Breast epithelium (tissue), 3 donors: Measurements from ENCODE around the gene SLAMF9.

Experiments
- POLR2A ChIP-seq: fragments of 450-650 bp; IDR thresholded peaks from one replicate; pipeline ENCODE4 v1.6.1; 2016; ENCODE audit warnings: antibody characterized with exemption, mild to moderate bottlenecking, moderate library complexity
- TF ChIP-seq, protein P1 (sequence below), 3 donors: fragments of 450-650 bp; IDR thresholded peaks; one replicate each; pipeline ENCODE4 v1.5.1; 2016 to 2017; ENCODE audit warnings: antibody characterized with exemption in 3 of 3, mild to moderate bottlenecking in 3 of 3, moderate library complexity in 3 of 3

DNA sequence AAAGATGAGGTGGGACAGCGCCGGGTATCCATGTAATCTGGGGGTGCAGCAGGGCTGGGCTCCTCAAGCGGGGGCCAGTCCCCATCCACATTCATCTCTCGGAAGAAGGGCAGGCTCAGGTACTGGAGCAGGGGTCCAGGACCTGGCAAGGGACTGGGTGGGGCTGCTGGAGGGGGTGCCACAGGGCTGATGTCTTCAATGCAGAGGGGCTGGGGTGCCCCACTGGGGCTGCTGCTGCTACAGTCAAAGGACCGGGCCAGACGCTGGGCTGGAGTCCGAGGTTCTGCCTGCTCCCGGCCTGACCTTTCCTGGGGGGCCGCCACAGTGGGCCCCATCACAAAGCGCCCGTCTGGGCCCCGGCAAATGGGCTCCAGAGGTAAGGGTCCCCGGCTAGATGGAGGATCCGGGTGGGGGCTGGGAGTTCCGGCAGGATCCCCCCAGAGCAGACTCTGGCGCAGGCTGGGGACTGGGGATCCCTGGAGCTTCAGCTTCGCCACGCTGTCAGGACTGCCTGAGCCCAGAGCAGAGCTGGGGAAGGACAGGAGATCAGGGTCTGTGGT lies 25.5 kb downstream of the SLAMF9 start:
- TF ChIP-seq, protein P1, sequence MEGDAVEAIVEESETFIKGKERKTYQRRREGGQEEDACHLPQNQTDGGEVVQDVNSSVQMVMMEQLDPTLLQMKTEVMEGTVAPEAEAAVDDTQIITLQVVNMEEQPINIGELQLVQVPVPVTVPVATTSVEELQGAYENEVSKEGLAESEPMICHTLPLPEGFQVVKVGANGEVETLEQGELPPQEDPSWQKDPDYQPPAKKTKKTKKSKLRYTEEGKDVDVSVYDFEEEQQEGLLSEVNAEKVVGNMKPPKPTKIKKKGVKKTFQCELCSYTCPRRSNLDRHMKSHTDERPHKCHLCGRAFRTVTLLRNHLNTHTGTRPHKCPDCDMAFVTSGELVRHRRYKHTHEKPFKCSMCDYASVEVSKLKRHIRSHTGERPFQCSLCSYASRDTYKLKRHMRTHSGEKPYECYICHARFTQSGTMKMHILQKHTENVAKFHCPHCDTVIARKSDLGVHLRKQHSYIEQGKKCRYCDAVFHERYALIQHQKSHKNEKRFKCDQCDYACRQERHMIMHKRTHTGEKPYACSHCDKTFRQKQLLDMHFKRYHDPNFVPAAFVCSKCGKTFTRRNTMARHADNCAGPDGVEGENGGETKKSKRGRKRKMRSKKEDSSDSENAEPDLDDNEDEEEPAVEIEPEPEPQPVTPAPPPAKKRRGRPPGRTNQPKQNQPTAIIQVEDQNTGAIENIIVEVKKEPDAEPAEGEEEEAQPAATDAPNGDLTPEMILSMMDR (IDR thresholded peaks at IDR 0.05), result no peak
- no peak for TF ChIP-seq POLR2A
